ENCODE measurements around the gene PTPN23. TPM values are rescaled to one million over a fixed set of nuclear protein-coding genes. Genes with fewer than 3 reads are reported as not detected.

Gene PTPN23
- total and polyA plus RNA-seq, 2 of the 13 experiments (the other 11 are each of a cell fraction or from before 2014, with no cell fraction given), result 2.3 to 3.7 TPM

- TF ChIP-seq ZNF512B (CRISPR knock-in tag; IDR thresholded peaks at IDR 0.05; ENCODE audit: borderline replicate concordance), result no peak; the same call in 1 of the 2 replicates
- no peak for TF ChIP-seq NONO (IDR thresholded peaks at IDR 0.05)
- TF ChIP-seq NONO (CRISPR knock-in tag; conservative IDR thresholded peaks at IDR 0.05), result peak; percentile 70
- no peak for TF ChIP-seq ZNF564 (CRISPR knock-in tag; IDR thresholded peaks at IDR 0.05)
- no peak for TF ChIP-seq ZMAT5 (CRISPR knock-in tag; IDR thresholded peaks at IDR 0.05; ENCODE audit: borderline replicate concordance, low read depth)
- 0 out of 2 replicates have a peak, but pooled peaks have one; percentile 21 for TF ChIP-seq ZBTB26 (CRISPR knock-in tag; IDR thresholded peaks at IDR 0.05; ENCODE audit: borderline replicate concordance)
- TF ChIP-seq CEBPG (CRISPR knock-in tag; IDR thresholded peaks at IDR 0.05), result no peak; the same call in 1 of the 2 replicates
- no peak for TF ChIP-seq PAX8 (CRISPR knock-in tag; IDR thresholded peaks at IDR 0.05; ENCODE audit: borderline replicate concordance)
- no peak; the same call in 1 of the 2 replicates for TF ChIP-seq ZNF230 (CRISPR knock-in tag; IDR thresholded peaks at IDR 0.05)
- no peak for TF ChIP-seq CHD2 (IDR thresholded peaks at IDR 0.05; ENCODE audit: low read depth, low read length)
- 0 out of 2 replicates have a peak, but pooled peaks have one; percentile 55 for TF ChIP-seq ZNF724P (CRISPR knock-in tag; IDR thresholded peaks at IDR 0.05; ENCODE audit: borderline replicate concordance)
- 0 out of 2 replicates have a peak, but pooled peaks have one; percentile 37 for TF ChIP-seq HOXA9 (CRISPR knock-in tag; IDR thresholded peaks at IDR 0.05; ENCODE audit: borderline replicate concordance)
- peak; percentile 50 for TF ChIP-seq NFYB (CRISPR knock-in tag; IDR thresholded peaks at IDR 0.05)
- 0 out of 2 replicates have a peak, but pooled peaks have one; percentile 59 for TF ChIP-seq ZNF782 (CRISPR knock-in tag; IDR thresholded peaks at IDR 0.05; ENCODE audit: borderline replicate concordance)
- TF ChIP-seq PLRG1 (conservative IDR thresholded peaks at IDR 0.05), result no peak
- 0 out of 2 replicates have a peak, but pooled peaks have one; percentile 23 for TF ChIP-seq NFATC3 (CRISPR knock-in tag; IDR thresholded peaks at IDR 0.05)
- peak; percentile 50; the same call in 1 of the 2 replicates for TF ChIP-seq ZNF580 (CRISPR knock-in tag; IDR thresholded peaks at IDR 0.05; ENCODE audit: borderline replicate concordance, low read depth)
- TF ChIP-seq ELF3 (CRISPR knock-in tag; IDR thresholded peaks at IDR 0.05), result no peak
- TF ChIP-seq BHLHE40 (IDR thresholded peaks at IDR 0.05; ENCODE audit: low read length), result peak; percentile 92
- 0 out of 2 replicates have a peak, but pooled peaks have one; percentile 22 for TF ChIP-seq LRRFIP1 (CRISPR knock-in tag; conservative IDR thresholded peaks at IDR 0.05)
- no peak; the same call in 1 of the 2 replicates for TF ChIP-seq LBX2 (CRISPR knock-in tag; IDR thresholded peaks at IDR 0.05; ENCODE audit: borderline replicate concordance)
These were observed at the start of gene PTPN23 (continued) for GRCh38 chr3:47380601-47381316.

All from HepG2 (cell line).